Epithelial cell of esophagus (primary cell): Measurements from ENCODE around the gene HEXIM1.

Experiments used
- DNase-seq: peaks from one replicate; pipeline ENCODE4 v3.0.0; 2010; ENCODE audit warnings: low read depth
- H3K4me3 ChIP-seq: 2 replicates; pipeline ENCODE4 v1.5.1; 2011; ENCODE audit warnings: mild to moderate bottlenecking, low read length, control low read depth
- CTCF ChIP-seq: IDR thresholded peaks from 2 replicates; pipeline ENCODE4 v1.5.1; 2011; ENCODE audit warnings: low read depth, mild to moderate bottlenecking, low read length, control low read depth, inconsistent platforms; ENCODE audit not compliant: insufficient read depth; ENCODE audit errors: missing control alignments

Gene HEXIM1

GRCh38 chr17:45170280-45170930 is 22.1 kb downstream of the HEXIM1 start:
- no peak for TF ChIP-seq CTCF
- DNase-seq: no peak
- H3K4me3 ChIP-seq: peak overlapping the region; percentile 62

DNA sequence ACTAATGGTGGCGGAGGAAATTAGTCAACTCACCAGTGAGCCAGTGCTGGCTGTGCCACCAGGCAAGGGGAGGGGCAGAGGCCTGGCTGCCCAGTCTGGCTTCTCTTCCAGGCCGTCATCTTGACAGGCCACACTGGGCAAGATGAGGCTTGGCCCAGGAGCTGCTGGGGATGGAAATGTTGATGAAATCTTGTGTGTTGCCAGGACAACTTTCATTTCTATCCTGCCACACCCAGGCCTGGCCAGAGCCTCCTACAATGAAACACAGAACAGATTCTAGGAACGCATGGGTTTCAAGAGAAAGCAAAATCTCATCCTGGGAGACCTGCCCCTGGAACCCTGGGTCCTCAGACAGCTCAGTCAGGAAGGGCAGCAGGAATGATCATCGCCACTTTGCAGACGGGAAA is 22.7 kb downstream of the HEXIM1 start:
- H3K4me3 ChIP-seq: peak overlapping the region; percentile 62
- peak; percentile 98 for DNase-seq

GRCh38 chr17:45171338-45172231 is 23.3 kb downstream of the HEXIM1 start:
- peak overlapping the region; percentile 62 for H3K4me3 ChIP-seq
- DNase-seq: peak; percentile 86
- TF ChIP-seq CTCF: peak; percentile 13

More for the DNA sequence above, 22.7 kb downstream of the HEXIM1 start:
- no peak for TF ChIP-seq CTCF

DNA sequence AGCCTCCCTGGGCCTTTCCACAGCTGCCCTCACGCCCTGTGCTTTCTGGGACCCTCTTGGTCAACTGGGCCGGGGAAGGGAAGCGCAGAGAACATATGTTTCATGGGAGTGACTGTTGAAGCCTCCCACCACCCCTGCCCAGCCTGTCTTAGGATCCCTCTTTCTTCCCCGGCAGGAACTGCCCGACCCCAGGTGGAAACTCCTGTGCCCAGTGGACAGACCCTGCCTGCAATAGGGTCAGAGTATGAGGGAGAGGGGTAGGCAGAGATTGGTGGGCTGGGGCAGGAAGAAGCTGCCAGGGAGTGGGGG is 23.9 kb downstream of the HEXIM1 start:
- TF ChIP-seq CTCF: no peak
- peak overlapping the region; percentile 62 for H3K4me3 ChIP-seq
- no peak for DNase-seq

DNA sequence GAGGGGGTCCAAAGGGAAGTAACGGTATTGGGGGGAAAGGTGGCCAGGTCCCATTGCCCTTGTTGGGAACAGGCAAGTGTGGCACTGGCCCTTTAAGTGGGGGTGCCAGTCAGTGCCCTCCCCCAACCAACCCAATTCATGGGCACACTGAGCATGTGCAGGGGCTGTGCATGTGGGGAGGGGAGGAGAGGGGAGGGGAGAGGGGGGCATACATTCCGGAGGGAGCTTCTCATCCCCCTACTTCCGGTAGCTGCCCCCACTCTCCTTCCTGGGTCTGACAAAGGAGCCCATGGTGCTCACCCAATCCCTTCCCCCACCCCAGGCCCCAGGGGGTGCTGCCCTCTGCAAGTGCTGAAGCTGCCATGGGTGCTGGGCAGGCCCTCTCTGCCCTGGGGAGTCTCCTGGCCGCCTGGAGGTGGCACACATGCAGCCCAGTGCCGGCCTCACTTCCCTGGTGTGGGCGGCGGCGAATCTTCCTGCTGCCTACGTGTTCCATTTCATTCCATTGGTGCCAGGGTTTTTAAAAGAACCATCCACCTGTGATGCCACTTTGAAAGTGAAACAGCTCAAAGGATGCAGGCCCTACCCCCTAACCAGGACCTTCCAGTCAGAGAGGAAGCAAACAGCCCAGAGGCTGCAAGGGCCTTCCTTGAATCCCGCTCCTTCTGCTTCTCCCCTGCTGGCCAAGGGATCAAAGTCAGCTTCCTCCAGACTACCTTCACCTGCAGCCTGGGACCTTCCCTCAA is 24.4 kb downstream of the HEXIM1 start:
- peak overlapping the region; percentile 62 for H3K4me3 ChIP-seq
- DNase-seq: peak; percentile 89
- peak; percentile 31 for TF ChIP-seq CTCF

DNA sequence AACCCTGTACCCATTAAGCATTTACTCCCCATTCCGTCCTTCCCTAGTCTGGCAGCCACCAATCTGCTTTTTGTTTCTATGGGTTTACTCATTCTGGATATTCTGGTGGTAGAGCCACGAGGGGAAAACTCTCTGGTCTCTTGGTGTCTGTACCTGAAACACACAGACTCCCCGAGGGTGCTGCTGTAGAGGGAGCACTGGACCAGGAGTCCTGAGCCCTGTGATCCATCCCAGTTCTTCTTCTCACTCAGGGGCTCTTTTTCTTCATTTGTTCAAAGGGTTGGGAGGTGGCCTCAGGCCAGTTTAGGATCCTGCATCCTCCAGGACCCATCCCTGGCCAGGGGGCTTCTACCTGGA is 27.5 kb downstream of the HEXIM1 start:
- DNase-seq: no peak
- no peak overlapping the region for H3K4me3 ChIP-seq
- TF ChIP-seq CTCF: no peak
